Smooth muscle cell (in vitro differentiated cells): ENCODE measurements around the gene FNDC3B. TPM values are rescaled to one million over a fixed set of nuclear protein-coding genes. Genes with fewer than 3 reads are reported as not detected.

Experiments
- DNase-seq: peaks from one replicate; lab custom pipeline; 2025; ENCODE audit not compliant: unreplicated experiment; lab: John Stamatoyannopoulos, UW
- H2AFZ ChIP-seq: fragments of 200-600 bp; sonication (generic); 2 replicates; pipeline ENCODE4 v1.6.0; 2016; ENCODE audit warnings: antibody characterized with exemption, low read depth, mild to moderate bottlenecking
- H3F3A ChIP-seq: fragments of 200-600 bp; sonication (generic); 2 replicates; pipeline ENCODE4 v1.6.0; 2017; ENCODE audit warnings: antibody characterized with exemption, low read depth
- H3K27ac ChIP-seq: fragments of 200-600 bp; sonication (generic); 2 replicates; pipeline ENCODE4 v1.5.1; 2016; ENCODE audit warnings: low read depth, mild to moderate bottlenecking
- H3K27me3 ChIP-seq: fragments of 200-600 bp; sonication (generic); 2 replicates; pipeline ENCODE4 v1.6.1; 2016; ENCODE audit warnings: low read depth, mild to moderate bottlenecking
- H3K36me3 ChIP-seq: fragments of 200-600 bp; sonication (generic); 2 replicates; pipeline ENCODE4 v1.5.1; 2016; ENCODE audit warnings: low read depth
- H3K4me1 ChIP-seq: fragments of 200-600 bp; sonication (generic); 2 replicates; pipeline ENCODE4 v1.5.1; 2016; ENCODE audit warnings: low read depth
- H3K4me2 ChIP-seq: fragments of 200-600 bp; sonication (generic); 2 replicates; pipeline ENCODE4 v1.6.0; 2016; ENCODE audit warnings: mild to moderate bottlenecking
- H3K4me3 ChIP-seq: fragments of 200-600 bp; sonication (generic); 2 replicates; pipeline ENCODE4 v1.5.1; 2016; ENCODE audit warnings: mild to moderate bottlenecking
- H3K79me2 ChIP-seq: fragments of 200-600 bp; sonication (generic); 2 replicates; pipeline ENCODE4 v1.6.0; 2016; ENCODE audit warnings: low read depth, mild to moderate bottlenecking
- H3K9ac ChIP-seq: fragments of 200-600 bp; sonication (generic); 2 replicates; pipeline ENCODE4 v1.6.0; 2016; ENCODE audit warnings: low read depth
- H3K9me3 ChIP-seq: fragments of 200-600 bp; sonication (generic); replicated peaks from 2 replicates; pipeline ENCODE4 v1.5.1; 2016; ENCODE audit warnings: low read depth
- H4K20me1 ChIP-seq: fragments of 200-600 bp; sonication (generic); 2 replicates; pipeline ENCODE4 v1.6.0; 2016; ENCODE audit warnings: low read depth
- WGBS: methylation state at CpG from one replicate; pipeline ENCODE4 v1.1.7; 2016; ENCODE audit warnings: low lambda C conversion rate; 5-methylcytosine and 5-hydroxymethylcytosine counted together
- polyA plus RNA-seq: library from polyadenylated mRNA; unstranded; fragments of >200 nt; fragmentation: Nextera tagmentation; extraction: Ambion mirVana; gene quantifications from 2 replicates; pipeline ENCODE4 v1.2.1, GENCODE V29; 2016
- total RNA-seq: library from RNA; depleted of rRNA; stranded (reverse); fragments of >200 nt; gene quantifications from 2 replicates; pipeline ENCODE4 v1.2.3, GENCODE V29; 2014
- TF ChIP-seq, protein P1 (sequence below): fragments of 200-600 bp; sonication (generic); IDR thresholded peaks from 2 replicates; pipeline ENCODE4 v1.5.1; 2017; ENCODE audit warnings: borderline replicate concordance, mild to moderate bottlenecking, antibody characterized with exemption; ENCODE audit not compliant: insufficient read depth, poor library complexity, severe bottlenecking

FNDC3B gene
- total and polyA plus RNA-seq, 2 experiments from 2014 or later: 149 to 294 TPM

DNA sequence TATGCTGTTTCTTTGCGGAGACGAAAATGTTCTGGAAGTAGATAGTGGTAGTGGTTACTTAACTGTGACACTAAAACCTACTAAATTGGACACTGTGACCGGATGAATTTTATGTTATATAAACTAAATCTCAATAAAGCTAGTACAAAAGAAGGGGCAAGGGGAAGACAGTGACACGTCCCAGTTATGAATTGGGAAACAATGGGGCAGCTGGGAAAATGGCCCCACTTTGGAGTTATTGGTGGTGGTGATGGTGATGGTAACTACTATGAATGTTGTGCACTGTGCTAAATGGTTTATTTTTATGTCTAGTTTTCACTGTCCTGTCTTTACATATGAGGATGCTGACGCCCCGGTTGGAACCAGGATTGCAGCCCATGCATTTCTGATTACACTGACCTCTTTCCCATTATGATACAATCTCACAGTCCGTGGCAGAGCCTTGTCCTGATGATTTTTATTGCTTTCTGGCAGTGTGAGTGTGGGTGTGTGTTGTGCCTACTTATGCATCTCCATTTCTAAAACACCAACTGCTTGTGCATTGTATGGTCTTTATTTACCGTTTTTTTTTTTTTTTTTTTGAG, 192.0 kb downstream of the FNDC3B start:
- TF ChIP-seq, protein P1, sequence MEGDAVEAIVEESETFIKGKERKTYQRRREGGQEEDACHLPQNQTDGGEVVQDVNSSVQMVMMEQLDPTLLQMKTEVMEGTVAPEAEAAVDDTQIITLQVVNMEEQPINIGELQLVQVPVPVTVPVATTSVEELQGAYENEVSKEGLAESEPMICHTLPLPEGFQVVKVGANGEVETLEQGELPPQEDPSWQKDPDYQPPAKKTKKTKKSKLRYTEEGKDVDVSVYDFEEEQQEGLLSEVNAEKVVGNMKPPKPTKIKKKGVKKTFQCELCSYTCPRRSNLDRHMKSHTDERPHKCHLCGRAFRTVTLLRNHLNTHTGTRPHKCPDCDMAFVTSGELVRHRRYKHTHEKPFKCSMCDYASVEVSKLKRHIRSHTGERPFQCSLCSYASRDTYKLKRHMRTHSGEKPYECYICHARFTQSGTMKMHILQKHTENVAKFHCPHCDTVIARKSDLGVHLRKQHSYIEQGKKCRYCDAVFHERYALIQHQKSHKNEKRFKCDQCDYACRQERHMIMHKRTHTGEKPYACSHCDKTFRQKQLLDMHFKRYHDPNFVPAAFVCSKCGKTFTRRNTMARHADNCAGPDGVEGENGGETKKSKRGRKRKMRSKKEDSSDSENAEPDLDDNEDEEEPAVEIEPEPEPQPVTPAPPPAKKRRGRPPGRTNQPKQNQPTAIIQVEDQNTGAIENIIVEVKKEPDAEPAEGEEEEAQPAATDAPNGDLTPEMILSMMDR: no peak
- peaks cover 99% of the 10 kb centered on the region for H3K79me2 ChIP-seq
- 96% methylated on average over 8 of the region's 8 CpGs for WGBS
- no peak for DNase-seq
- no peak overlapping the region for H3K4me3 ChIP-seq
- H3K9me3 ChIP-seq: no peaks in the 10 kb centered on the region
- H3F3A ChIP-seq: peaks cover 37% of the 10 kb centered on the region
- no peaks in the 10 kb centered on the region for H3K27me3 ChIP-seq
- H4K20me1 ChIP-seq: peaks cover 100% of the 10 kb centered on the region
- H2AFZ ChIP-seq: no peak overlapping the region
- peaks cover 8% of the 10 kb centered on the region for H3K36me3 ChIP-seq
- no peak overlapping the region for H3K4me2 ChIP-seq
- H3K27ac ChIP-seq: no peak overlapping the region
- H3K4me1 ChIP-seq: peaks cover 18% of the 10 kb centered on the region
- H3K9ac ChIP-seq: no peak overlapping the region

DNA sequence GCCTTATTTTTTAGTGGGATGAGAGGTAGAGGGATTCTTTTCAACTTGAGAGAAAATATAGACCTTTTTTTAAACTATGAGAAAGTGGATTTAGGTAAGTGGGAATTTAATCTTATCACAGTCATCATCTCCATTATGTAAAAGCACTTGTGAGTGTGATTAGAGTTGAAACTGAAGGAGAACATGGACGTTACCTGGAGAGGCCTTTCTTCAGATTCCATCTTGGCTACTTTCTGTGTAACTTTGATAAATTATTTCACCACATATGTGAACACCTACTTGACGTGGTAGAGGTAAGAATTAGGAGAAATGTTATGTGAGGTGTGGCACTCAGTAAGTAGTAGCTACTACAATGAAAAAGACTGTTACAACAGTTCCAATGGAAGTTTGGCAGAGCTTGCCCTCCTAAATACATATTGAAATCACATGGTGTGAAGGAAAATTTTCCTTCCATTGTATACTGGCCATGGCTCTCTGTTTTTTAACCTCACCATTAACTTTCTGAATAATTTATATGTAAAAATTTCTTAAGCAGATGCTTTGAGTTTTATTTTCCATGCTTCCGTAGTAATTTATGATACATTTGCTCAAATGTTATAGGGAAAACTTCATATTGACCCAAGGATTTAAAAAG, 193.3 kb downstream of the FNDC3B start:
- Histone ChIP-seq H3K4me3 (no peak overlapping the region), H3K9ac (no peak overlapping the region), H3K36me3 (peaks cover 4% of the 10 kb centered on the region), H3K9me3 (no peaks in the 10 kb centered on the region), H4K20me1 (peaks cover 100% of the 10 kb centered on the region), H3K4me1 (peaks cover 15% of the 10 kb centered on the region), H3K4me2 (no peak overlapping the region), H3K27me3 (no peaks in the 10 kb centered on the region), H2AFZ (no peak overlapping the region), H3K27ac (peak overlapping the region; percentile 33), H3K79me2 (peaks cover 99% of the 10 kb centered on the region), H3F3A (peaks cover 28% of the 10 kb centered on the region)
- TF ChIP-seq, protein P1: no peak
- no peak for DNase-seq
- 93% methylated on average over 3 of the region's 3 CpGs for WGBS

DNA sequence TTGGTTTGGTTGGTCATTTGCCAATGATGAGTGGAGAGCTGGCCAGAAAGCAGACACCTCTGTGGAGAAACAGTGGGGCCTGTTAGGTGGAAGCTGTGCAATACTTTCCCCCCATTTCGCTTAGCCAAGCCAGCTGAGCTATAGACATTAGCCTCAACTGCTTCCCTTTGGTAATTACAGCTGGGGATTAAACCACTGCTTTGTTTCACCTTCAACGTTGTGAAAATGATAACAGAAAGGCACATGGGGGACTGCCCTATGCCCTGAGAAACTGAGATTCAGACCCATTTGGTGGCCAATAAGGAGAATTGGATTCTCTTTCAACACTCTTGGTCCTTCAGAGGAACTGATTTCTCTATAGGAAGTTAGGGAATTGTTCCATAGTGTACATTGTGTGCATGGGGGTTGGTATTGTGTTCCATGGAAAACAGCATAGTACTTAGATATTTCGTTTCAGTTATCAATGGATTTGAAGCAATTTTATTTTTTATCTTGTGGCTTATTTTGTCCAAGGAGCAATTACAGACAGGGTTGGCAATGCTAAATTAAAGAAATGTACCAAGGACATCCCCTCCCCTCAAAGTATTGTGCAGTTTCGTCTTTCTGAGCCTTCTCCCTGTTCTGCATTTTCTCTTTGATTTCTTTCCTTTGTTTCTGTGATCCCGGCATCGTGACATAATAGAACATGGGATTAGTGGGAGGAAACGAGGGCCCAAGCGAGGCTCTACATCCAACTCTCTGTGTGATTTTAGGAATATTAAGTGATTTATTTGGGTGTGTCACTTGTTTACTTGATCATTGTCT, 194.3 kb downstream of the FNDC3B start:
- Histone ChIP-seq H3K4me2 (no peak overlapping the region), H3K9ac (no peak overlapping the region), H4K20me1 (peaks cover 100% of the 10 kb centered on the region), H3K9me3 (no peaks in the 10 kb centered on the region), H3K4me3 (no peak overlapping the region), H3K27ac (peak overlapping the region; percentile 22), H3F3A (peaks cover 30% of the 10 kb centered on the region), H3K27me3 (no peaks in the 10 kb centered on the region), H3K79me2 (peaks cover 99% of the 10 kb centered on the region), H3K4me1 (peaks cover 9% of the 10 kb centered on the region), H2AFZ (no peak overlapping the region), H3K36me3 (peaks cover 4% of the 10 kb centered on the region)
- TF ChIP-seq, protein P1: no peak
- no peak for DNase-seq
- 91% methylated on average over 8 of the region's 8 CpGs for WGBS
